HL-60 (cell line): ENCODE measurements around the gene PWWP2B.
A peak's percentile ranks its signal among the peaks of the same experiment; 100 is the strongest.

Experiments used
- DNase-seq, 2 experiments: peaks; one replicate each; pipeline ENCODE4 v3.0.0-alpha.2; 2010 to 2020; ENCODE audit warnings: low read depth in 1 of 2, low spot score in 1 of 2
- H3K27ac ChIP-seq: fragments of 250-450 bp; sonication (Bioruptor Pico); replicated peaks from 2 replicates; pipeline ENCODE4 v1.5.1; 2020; ENCODE audit warnings: mild to moderate bottlenecking, moderate library complexity
- H3K27me3 ChIP-seq: fragments of 250-450 bp; sonication (Bioruptor Pico); 2 replicates; pipeline ENCODE4 v1.5.1; 2021; ENCODE audit warnings: mild to moderate bottlenecking, moderate library complexity; ENCODE audit not compliant: insufficient read depth, poor library complexity, severe bottlenecking
- H3K4me3 ChIP-seq: replicated peaks from 2 replicates; pipeline ENCODE4 v1.5.1; 2011; ENCODE audit warnings: mild to moderate bottlenecking, control low read depth, low read length; ENCODE audit not compliant: insufficient read depth
- GABPA ChIP-seq: IDR thresholded peaks from 2 replicates; pipeline ENCODE4 v1.6.1; 2012; ENCODE audit warnings: low read depth
- POLR2AphosphoS5 ChIP-seq: IDR thresholded peaks from 2 replicates; pipeline ENCODE4 v1.6.1; 2012; ENCODE audit warnings: low read depth
- SPI1 ChIP-seq: IDR thresholded peaks from 2 replicates; pipeline ENCODE4 v1.6.1; 2012; ENCODE audit warnings: low read depth, mild to moderate bottlenecking, borderline replicate concordance
- TF ChIP-seq, protein P1 (sequence below): IDR thresholded peaks from 2 replicates; pipeline ENCODE4 v1.6.1; 2012; ENCODE audit warnings: low read depth; ENCODE audit not compliant: insufficient replicate concordance
- TF ChIP-seq, protein P2 (sequence below): IDR thresholded peaks from one replicate; pipeline ENCODE4 v1.5.1; 2011; ENCODE audit warnings: low read length, control low read depth, inconsistent platforms; ENCODE audit not compliant: insufficient read depth

PWWP2B gene

DNA sequence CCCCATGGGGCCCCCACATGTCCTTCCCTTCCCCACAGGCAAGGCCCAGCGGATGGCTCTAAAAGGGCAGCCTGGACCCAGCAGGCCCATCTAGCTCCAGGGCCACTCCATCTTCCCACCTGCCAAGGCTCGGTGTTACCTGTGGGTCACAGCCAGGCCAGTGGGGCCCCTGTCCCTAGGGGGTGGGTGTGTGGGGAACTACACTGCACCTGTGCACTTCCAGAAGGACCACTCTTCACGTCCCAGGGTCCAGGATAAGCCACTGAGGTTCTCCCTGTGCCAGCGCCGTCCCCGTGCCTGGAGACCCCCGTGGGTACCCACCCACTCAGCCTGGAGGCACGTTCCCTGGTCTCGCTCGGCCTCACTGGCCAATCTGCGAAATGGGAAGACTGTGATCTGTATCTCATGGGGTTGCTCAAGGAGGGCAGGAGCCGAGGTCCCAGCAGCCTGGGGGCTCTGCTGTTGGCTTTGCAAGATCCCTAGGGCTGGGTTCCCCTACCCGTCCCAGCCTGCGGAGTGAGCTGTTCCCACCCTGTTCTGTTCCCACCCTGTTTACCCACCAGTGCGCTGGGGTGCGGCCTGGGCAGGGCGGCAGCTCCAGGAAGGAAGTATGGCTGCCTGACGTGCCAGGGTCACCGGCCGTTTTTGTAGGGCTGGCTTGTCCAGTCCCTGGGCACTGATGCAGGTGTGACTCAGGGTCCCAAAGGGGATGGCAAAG is 4.6 kb downstream of the PWWP2B start:
- TF ChIP-seq, protein P1, sequence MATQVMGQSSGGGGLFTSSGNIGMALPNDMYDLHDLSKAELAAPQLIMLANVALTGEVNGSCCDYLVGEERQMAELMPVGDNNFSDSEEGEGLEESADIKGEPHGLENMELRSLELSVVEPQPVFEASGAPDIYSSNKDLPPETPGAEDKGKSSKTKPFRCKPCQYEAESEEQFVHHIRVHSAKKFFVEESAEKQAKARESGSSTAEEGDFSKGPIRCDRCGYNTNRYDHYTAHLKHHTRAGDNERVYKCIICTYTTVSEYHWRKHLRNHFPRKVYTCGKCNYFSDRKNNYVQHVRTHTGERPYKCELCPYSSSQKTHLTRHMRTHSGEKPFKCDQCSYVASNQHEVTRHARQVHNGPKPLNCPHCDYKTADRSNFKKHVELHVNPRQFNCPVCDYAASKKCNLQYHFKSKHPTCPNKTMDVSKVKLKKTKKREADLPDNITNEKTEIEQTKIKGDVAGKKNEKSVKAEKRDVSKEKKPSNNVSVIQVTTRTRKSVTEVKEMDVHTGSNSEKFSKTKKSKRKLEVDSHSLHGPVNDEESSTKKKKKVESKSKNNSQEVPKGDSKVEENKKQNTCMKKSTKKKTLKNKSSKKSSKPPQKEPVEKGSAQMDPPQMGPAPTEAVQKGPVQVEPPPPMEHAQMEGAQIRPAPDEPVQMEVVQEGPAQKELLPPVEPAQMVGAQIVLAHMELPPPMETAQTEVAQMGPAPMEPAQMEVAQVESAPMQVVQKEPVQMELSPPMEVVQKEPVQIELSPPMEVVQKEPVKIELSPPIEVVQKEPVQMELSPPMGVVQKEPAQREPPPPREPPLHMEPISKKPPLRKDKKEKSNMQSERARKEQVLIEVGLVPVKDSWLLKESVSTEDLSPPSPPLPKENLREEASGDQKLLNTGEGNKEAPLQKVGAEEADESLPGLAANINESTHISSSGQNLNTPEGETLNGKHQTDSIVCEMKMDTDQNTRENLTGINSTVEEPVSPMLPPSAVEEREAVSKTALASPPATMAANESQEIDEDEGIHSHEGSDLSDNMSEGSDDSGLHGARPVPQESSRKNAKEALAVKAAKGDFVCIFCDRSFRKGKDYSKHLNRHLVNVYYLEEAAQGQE = no peak
- no peak for TF ChIP-seq SPI1
- TF ChIP-seq GABPA = no peak
- TF ChIP-seq, protein P2, sequence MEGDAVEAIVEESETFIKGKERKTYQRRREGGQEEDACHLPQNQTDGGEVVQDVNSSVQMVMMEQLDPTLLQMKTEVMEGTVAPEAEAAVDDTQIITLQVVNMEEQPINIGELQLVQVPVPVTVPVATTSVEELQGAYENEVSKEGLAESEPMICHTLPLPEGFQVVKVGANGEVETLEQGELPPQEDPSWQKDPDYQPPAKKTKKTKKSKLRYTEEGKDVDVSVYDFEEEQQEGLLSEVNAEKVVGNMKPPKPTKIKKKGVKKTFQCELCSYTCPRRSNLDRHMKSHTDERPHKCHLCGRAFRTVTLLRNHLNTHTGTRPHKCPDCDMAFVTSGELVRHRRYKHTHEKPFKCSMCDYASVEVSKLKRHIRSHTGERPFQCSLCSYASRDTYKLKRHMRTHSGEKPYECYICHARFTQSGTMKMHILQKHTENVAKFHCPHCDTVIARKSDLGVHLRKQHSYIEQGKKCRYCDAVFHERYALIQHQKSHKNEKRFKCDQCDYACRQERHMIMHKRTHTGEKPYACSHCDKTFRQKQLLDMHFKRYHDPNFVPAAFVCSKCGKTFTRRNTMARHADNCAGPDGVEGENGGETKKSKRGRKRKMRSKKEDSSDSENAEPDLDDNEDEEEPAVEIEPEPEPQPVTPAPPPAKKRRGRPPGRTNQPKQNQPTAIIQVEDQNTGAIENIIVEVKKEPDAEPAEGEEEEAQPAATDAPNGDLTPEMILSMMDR = no peak
- TF ChIP-seq POLR2AphosphoS5 = no peak; the same call in 1 of the 2 replicates
- no peak for DNase-seq
- Histone ChIP-seq H3K4me3 (no peak overlapping the region), H3K27ac (peak overlapping the region; percentile 58), H3K27me3 (no peaks in the 10 kb centered on the region)

DNA sequence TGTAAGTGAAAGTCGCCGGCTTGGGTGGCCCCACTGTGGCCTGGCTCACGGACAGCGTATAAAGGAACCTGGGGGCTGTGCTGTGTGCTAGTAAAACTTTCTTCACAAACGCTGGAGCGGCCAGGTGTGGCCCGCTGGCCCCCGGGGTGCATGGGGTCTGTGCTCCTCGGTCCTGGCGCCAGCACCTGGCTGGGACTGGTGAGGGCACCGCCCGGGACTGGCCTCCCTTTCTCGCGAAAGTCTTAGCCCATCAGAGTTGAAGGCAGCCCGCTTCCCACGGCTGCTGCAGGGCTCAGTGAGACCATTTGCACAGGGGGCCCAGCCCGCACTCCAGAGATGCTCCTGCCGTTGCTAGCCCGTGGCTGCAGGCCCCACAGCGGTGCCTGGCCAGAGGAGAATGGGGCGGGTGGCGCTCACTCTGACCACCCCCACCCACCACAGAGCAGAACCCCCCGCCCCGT is 5.8 kb downstream of the PWWP2B start:
- no peak overlapping the region for H3K27ac ChIP-seq
- no peaks in the 10 kb centered on the region for H3K27me3 ChIP-seq
- TF ChIP-seq SPI1 (no peak), POLR2AphosphoS5 (no peak), GABPA (no peak)
- TF ChIP-seq, protein P2 = no peak
- TF ChIP-seq, protein P1 = no peak
- H3K4me3 ChIP-seq = no peak overlapping the region
- no peak for DNase-seq

DNA sequence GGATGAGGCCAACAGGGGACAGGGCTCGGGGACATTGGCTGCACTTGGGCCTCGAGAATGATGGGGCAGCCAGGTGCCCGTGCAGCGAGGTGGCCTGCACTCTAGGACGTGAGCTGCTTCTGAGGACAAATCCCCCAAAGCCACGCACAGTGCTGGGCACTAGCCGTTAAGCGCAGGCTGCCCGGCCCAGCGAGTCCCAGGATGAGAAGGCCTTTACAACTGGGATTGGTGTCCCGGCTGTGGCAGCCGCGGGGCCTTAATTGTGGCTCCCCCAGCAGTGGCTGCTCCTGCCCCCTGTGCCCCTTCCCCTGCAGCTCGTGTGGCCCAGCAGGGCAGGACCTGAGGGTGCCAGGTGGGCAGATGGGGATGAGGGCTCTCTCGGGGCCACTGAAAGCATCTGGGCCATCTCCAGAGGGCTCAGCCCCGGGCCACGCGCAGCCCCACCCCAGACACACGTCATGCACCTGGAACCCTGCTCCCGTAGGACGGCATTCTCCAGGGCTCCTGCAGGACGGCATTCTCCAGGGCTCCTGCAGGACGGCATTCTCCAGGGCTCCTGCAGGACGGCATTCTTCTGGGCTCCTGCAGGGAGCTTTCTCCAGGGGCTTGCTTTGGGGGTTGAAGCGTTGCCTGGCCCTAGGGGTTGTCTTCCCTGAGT is 6.6 kb downstream of the PWWP2B start:
- TF ChIP-seq POLR2AphosphoS5 (no peak), SPI1 (no peak), GABPA (no peak)
- TF ChIP-seq, protein P2 = no peak
- TF ChIP-seq, protein P1 = no peak
- H3K27ac ChIP-seq = no peak overlapping the region
- H3K27me3 ChIP-seq = no peaks in the 10 kb centered on the region
- DNase-seq = no peak
- H3K4me3 ChIP-seq = no peak overlapping the region
